NT2/D1 (cell line): ENCODE results near the gene EPO.

Experiments used
- YY1 ChIP-seq: IDR thresholded peaks from 2 replicates; pipeline ENCODE4 v1.6.1; 2011; ENCODE audit not compliant: insufficient read length, insufficient read depth
- ZNF274 ChIP-seq: IDR thresholded peaks from 2 replicates; pipeline ENCODE4 v1.6.1; 2011; ENCODE audit warnings: mild to moderate bottlenecking, low read depth, low read length

- no peak for TF ChIP-seq YY1
- no peak for TF ChIP-seq ZNF274
Observed at GRCh38 chr7:100681491-100682227, 38.6 kb upstream of the EPO start.
